Fibroblast of the aortic adventitia (primary cell): ENCODE measurements around the gene C2CD4B. TPM values are rescaled to one million over a fixed set of nuclear protein-coding genes. Genes with fewer than 3 reads are reported as not detected.

Experiments
- DNase-seq: peaks from one replicate; pipeline ENCODE4 v3.0.0-alpha.2; 2010; ENCODE audit warnings: low read depth
- H3K4me3 ChIP-seq: 2 replicates; pipeline ENCODE4 v1.5.1; 2011; ENCODE audit warnings: low read depth, mild to moderate bottlenecking, control low read depth, low read length, moderate library complexity
- total RNA-seq: library from RNA; depleted of rRNA; stranded (reverse); fragments of >200 nt; gene quantifications from 2 replicates; pipeline ENCODE4 v1.2.3, GENCODE V29; 2012; ENCODE audit warnings: low replicate concordance
- TF ChIP-seq, protein P1 (sequence below): IDR thresholded peaks from 2 replicates; pipeline ENCODE4 v1.5.1; 2011; ENCODE audit warnings: mild to moderate bottlenecking, low read length, control low read depth, inconsistent platforms; ENCODE audit not compliant: insufficient read depth

Gene C2CD4B
- total RNA-seq, 1 donor: not detected

DNA sequence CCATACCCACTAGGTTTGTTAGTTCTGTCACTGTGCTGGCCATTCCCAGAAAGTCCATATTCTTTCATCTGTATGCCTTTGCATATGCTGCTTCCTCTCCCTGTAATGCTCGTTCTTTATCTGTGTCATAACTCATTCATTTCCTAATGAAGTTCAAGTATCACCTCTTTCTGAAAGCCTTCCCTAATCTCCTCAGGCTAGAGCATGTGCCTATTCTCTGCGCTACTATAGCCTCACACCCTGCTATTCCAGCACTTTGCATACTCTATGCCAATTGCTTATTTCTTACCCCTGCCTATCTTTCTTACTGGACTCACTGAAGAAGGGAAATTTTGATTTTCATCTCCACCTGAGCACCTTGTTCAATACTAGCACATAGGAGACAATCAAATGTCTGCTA is 25.6 kb upstream of the C2CD4B start:
- TF ChIP-seq, protein P1, sequence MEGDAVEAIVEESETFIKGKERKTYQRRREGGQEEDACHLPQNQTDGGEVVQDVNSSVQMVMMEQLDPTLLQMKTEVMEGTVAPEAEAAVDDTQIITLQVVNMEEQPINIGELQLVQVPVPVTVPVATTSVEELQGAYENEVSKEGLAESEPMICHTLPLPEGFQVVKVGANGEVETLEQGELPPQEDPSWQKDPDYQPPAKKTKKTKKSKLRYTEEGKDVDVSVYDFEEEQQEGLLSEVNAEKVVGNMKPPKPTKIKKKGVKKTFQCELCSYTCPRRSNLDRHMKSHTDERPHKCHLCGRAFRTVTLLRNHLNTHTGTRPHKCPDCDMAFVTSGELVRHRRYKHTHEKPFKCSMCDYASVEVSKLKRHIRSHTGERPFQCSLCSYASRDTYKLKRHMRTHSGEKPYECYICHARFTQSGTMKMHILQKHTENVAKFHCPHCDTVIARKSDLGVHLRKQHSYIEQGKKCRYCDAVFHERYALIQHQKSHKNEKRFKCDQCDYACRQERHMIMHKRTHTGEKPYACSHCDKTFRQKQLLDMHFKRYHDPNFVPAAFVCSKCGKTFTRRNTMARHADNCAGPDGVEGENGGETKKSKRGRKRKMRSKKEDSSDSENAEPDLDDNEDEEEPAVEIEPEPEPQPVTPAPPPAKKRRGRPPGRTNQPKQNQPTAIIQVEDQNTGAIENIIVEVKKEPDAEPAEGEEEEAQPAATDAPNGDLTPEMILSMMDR: no peak
- H3K4me3 ChIP-seq: no peak overlapping the region
- no peak for DNase-seq

DNA sequence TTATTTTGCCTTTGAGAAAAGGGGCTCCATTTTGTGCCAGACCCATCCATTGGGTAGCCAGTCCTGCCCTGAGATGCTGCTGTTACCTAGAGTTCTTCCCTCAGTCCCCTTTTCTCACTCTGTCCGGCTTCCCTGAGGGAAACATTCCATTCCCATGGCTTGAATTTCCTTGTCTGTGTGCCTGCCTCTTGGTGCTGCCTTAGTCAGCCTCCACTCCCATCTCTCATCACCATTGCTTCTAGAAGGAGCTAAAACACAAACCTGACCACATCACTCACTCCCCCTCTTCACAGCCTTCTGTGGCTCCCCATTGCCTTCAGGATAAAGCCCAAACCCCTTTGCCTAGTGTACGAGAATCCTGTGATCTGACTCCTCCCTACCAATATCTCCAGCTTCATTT is 25.2 kb upstream of the C2CD4B start:
- H3K4me3 ChIP-seq: no peak overlapping the region
- TF ChIP-seq, protein P1: no peak
- DNase-seq: no peak

DNA sequence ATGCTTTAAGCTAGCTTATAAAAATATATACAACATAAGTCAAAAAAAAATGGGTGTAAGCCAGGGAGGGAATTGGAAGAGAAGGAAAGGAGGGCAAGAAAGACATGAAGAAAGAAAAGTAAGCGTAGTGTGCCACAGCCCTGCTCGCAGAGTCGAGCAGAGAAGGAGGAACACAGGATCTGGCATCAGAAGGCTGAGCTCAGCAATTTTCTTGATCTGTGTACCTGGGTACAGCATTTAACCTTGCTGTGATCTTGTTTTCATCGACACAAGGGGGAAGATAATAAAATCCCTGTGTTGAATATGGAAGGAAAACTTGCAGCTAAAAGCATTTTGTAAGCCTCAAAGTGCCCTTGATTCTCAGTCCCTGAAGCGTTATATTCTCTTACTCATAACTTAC is 23.7 kb upstream of the C2CD4B start:
- H3K4me3 ChIP-seq: no peak overlapping the region
- no peak for DNase-seq

DNA sequence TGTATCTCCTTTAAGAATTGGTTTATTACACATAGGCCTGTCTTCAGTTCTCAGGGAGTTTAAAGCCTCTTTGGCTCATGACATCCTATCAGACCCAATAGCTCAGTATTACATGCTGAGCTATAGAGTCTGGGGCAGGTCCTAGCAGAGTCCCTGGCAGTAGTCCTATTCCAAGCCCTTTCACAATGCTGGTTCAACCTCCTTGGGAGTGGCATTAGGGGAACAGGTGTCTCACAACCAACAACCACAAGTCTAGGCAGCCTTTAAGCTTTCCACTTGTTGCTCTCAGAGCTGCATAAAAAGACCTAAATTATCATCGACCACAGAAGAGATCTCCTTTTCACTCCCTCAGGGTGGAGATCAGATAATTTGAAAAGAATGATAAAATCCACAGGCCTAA is 22.8 kb upstream of the C2CD4B start:
- TF ChIP-seq, protein P1: no peak
- no peak overlapping the region for H3K4me3 ChIP-seq
- no peak for DNase-seq

More for the DNA sequence above, 23.7 kb upstream of the C2CD4B start:
- TF ChIP-seq, protein P1: no peak

DNA sequence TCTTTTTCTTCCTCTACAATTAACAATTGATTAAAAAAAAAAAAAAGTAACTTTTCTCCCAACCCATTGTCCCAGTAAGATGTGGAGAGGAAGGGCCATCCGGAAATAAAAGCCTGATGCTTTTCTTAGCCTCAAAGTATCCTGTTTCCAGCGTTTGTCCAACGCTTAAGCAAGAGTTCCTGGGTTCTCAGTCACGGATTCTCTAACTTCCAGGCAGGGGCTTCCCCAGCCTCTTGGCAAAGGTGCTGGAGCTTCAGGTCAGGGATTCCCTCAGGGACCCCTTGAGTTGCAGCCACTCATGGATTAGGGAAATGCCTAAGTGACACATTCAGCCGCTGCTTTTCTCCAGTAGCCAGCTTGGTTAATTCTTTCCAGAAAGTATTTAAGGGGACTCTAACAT is 22.3 kb upstream of the C2CD4B start:
- TF ChIP-seq, protein P1: no peak
- DNase-seq: no peak
- H3K4me3 ChIP-seq: no peak overlapping the region

DNA sequence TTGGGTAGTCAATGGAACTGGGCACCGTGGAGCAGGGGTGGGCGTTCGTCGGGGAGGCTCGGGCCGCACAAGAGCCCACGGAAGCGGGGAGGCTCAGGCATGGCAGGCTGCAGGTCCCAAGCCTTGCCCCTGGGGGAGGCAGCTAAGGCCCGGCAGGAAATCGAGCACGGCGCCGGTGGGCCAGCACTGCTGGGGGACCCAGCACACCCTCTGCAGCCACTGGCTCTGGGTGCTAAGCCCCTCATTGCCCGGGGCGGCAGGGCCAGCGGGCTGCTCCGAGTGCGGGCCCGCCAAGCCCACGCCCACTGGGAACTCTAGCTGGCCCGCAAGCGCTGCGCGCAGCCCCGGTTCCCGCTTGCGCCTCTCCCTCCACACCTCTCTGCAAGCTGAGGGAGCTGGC is 21.5 kb upstream of the C2CD4B start:
- no peak for DNase-seq
- no peak overlapping the region for H3K4me3 ChIP-seq
- TF ChIP-seq, protein P1: no peak

DNA sequence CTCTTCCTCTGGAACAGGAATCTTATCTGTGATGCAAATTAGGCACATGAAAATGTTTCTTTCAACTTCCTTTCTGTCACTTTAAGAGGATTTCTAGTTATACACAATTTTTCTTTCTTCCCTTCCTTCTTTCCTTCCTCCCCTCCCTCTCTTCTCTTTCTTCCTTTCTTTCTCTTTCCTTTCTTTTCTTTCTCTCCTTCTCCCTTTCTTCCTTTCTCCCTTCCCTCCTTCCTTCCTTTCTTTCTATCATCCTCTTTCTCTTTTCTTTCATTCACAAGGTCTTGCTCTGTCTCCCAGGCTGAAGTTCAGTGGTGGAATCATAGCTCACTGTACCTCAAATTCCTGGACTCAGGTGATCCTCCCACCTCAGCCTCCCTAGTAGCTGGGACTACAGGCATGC is 18.0 kb upstream of the C2CD4B start:
- TF ChIP-seq, protein P1: no peak
- DNase-seq: no peak
- no peak overlapping the region for H3K4me3 ChIP-seq
